Right renal pelvis (tissue), 4 donors: Measurements from ENCODE around the gene MARK3. TPM values are rescaled to one million over a fixed set of nuclear protein-coding genes. Genes with fewer than 3 reads are reported as not detected.
"Not testable (repeated sequence)": the region's sequence is repeated elsewhere in the genome, so short reads cannot be mapped to it uniquely, and the experiment has no call there.

Experiments
- DNase-seq, 4 donors: peaks; one replicate each; pipeline ENCODE4 v3.0.0-alpha.2; 2013; ENCODE audit warnings: low read depth in 4 of 4, low spot score in 3 of 4, missing footprints in 1 of 4
- polyA plus RNA-seq, 4 donors: library from polyadenylated mRNA; unstranded; fragments of 120-200 nt; gene quantifications; one replicate each; pipeline ENCODE4 v1.2.1, GENCODE V29; 2013; ENCODE audit not compliant: insufficient read length in 4 of 4

MARK3 gene
- polyA plus RNA-seq, 4 donors = 80.8 to 104 (median 84.7) TPM

DNA sequence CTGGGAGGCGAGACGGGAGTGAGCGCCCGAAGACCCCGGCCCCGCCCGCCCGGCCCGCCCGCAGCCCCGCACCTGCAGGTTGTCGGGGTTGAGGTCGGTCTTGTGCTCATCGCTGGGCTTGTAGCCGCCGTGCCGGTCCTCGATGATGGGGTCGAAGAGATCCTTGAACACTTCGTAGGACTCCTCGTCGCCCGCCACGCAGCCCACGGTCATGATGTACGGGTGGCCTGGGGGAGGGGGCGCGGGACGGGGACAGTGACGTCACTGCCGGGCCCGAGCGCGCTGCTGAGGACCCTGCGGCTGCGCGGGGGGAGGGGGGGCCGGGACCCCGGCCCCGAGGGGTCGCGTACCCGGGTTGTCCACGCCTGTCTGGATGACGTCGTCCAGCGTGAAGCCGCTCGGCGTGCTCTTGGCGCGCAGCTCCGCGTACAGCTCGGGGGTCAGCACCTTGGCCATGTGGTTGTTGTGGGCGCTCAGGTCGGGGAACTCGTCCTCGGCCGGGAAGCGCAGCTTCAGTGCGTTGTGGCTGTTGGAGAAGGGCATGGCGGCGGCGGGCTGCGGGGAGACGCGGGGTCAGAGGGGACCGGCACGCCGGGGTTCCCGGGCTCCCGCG, 136.8 kb downstream of the MARK3 start:
- no peak for DNase-seq

- no peak for DNase-seq
Observed at GRCh38 chr14:103522649-103523574, 137.7 kb downstream of the MARK3 start, which contains the start of gene CKB. TSS of gene CKB (minus strand) at chr14:103522830. CDS start at chr14:103522493, 337 bp downstream.

DNA sequence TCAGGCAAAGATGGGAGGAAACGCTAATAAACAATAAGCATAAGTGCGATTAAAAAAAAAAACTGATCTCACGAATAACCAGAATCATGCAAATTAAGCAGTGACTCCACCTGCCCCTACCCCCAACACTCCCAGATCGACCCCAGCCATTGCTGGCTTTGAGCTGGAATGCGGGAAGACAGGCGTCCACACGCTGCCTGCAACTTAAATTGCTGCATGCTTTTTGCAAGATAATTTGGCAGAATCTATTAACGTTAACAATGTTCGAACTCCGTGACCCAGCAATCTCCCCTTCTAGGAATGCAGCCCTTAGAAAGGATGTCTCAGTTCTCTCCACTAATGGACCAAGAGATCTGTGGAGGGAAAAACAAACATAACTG, 138.3 kb downstream of the MARK3 start:
- no peak for DNase-seq

- no peak for DNase-seq
Observed at GRCh38 chr14:103524002-103524935, 139.1 kb downstream of the MARK3 start.

GRCh38 chr14:103525430-103526246, 140.4 kb downstream of the MARK3 start:
- DNase-seq = not testable (repeated sequence)

- no peak for DNase-seq
Observed at GRCh38 chr14:103526247-103526913, 141.2 kb downstream of the MARK3 start.

- no peak for DNase-seq
Observed at GRCh38 chr14:103526914-103527248, 141.7 kb downstream of the MARK3 start.

- DNase-seq = no peak
Observed at GRCh38 chr14:103527408-103528145, 142.4 kb downstream of the MARK3 start.

DNA sequence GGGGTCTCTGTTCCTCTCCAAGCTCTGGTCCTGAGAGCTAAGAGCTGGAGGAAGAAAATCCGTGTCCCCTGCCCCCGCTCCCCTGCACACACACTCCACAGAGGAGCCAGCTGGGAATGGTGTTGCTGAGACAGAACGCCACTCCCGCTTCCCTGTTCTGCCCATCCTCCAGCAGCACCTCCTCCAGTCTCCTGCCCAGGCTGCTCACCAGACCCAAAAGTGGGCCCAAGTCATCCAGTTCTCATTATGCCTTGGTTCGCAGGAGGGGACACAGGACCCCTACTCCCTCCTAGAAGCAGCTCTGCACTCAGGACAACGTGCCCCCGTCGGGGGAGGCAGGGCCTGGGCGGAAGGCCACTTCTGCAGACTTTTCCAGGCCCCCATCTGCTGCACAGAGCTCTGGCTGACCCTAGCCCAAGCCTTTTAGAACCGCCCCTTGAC, 143.0 kb downstream of the MARK3 start:
- no peak for DNase-seq

DNA sequence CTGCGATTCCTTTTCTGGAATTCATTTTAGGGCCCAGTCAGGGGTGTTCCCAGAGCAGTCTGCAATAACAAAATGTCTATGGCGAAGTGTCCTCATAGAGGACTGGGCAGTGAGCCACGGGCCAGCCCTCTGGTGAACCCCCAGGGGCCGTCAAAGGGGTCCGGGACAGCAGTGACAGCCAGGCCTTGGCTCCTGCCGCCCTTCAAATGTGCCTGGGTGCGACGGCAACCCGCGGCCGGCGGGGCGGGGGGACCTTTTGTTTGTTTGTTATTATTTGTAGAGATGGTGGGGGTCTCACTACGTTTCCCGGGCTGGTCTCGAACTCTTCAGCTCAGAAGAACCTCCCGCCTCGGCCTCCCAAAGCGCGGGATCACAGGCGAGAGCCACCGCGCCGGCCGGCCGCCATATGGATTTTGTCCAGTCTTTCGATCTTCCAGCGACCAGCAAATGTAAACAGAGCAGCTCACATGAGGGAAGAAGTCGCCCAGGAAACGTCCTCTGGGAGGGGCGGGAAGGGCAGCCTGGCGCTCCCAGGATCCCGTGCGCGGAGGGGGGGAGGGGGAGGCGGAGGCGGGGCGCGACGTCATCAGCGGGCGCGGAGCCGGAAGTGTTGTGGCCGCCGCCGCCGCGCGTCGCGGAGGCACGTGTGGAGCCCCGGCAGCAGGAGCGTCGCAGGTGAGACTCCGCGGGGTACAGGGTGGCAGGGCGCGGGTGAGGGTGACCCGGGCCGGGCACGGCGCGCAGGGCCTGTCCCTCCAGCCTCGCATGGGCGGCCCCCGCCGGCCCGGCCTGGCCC, 143.6 kb downstream of the MARK3 start, which contains the start of gene TRMT61A:
Gene TRMT61A, plus strand, starts transcription at position 610 of the 796 bp plus-strand sequence. CDS start 783 bp downstream, outside the sequence.
- DNase-seq = peak in 3 of 4 donors; percentile 71 to 81 (median 80)

GRCh38 chr14:103529383-103530365, 144.5 kb downstream of the MARK3 start:
- DNase-seq = no peak

- no peak for DNase-seq
Observed at GRCh38 chr14:103530390-103530789, 145.2 kb downstream of the MARK3 start.

DNA sequence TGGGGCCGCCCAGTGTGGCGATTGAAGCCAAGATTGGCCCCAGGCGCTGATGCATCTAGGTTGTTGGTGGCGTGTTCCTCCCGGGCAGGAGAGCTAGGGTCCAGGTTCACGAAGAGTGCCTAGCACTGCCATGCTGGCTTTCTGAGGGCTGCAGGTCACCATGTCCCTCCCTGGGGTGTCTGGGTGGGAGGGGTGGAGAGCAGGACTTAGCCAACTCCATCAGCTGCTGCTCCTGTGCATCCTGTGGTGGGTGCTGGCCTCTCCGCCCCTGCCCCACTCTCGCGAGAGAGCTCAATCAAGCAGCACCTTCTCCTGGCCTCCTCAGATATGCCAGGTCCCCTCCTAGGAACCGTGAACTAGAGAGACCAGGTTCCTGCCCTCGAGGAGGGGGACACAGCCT, 145.6 kb downstream of the MARK3 start:
- DNase-seq = no peak

DNA sequence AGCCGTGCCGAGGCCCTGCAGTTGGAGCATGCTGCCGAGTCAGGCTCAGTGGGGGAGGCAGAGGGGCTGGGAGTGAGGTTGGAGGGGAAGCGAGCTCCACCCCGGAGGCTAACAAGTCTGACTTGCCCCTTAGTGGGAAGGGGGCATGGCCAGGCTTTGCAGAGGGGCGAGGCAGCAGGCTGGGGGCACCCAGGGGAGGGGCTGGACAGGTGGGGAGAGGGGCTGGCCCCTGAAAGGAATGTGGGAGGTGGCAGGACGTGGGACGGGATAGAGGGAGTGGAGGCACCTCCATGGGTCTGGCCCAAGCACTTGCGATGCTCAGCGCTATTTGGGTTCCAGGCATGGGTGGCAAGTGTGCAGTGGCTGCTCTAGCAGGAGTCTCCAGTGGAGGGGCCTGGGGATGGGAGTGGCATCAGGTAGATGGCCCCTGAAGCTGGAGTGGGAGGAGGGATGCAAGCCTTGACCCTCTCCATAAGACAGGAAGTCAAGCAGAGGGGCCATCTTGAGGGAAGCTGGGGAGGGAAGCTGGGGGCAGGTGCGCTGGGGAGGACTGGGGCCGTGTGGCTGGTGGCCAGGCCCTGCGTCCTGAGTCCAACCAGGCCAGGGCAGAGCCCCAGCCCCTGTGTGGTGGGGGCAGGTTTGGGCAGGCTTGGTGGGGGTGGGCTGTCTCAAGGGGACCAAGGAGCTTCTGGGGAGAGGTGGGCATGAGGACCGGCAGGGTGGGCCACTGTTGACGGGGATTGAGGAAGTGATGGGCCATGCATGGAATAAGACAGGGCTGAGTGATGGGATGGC, 146.4 kb downstream of the MARK3 start:
- DNase-seq = no peak

DNA sequence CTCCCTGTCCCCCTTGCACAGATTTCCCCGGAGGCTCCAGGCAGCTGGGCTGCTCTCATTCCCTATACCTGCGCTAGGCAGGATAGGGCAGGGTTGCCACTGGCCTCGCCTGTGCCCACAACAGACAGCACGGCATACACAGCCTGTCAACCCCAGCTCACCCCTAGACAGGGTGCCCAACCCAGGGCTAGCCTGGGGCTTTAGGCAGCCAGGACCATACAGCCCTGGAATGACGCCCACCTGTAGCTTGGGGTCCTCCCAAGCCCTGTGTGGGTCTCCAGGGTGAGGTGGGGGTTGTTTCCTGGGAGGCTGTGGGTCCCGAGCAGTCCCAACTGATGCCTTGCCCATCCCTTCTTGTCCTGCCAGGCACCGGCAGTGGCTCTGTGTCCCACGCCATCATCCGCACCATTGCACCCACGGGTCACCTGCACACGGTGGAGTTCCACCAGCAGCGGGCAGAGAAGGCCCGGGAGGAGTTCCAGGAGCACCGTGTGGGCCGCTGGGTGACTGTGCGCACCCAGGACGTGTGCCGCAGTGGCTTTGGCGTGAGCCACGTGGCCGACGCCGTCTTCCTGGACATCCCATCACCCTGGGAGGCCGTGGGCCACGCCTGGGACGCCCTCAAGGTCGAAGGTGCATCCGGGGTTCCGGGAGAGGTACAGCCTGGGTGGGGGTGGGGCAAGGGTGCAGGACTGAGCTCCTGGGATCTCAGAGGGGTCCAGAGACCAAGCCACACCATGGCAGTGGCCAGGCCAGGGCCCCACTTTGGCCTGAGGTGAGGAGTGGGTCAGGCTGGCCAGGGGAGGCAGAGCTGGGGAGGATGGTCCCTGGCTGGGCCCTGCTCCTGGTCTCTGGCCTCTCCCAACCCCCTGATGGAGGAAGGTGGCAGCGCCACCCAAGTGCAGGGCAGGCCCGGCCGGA, 147.3 kb downstream of the MARK3 start:
- no peak for DNase-seq
